COLO668 (cell line): ENCODE data around the gene PICALM.
"Not testable (repeated sequence)": the region's sequence is repeated elsewhere in the genome, so short reads cannot be mapped to it uniquely, and the experiment has no call there.

Experiments
- DNase-seq: peaks from one replicate; lab custom pipeline; 2025; ENCODE audit not compliant: unreplicated experiment; lab: John Stamatoyannopoulos, UW

PICALM gene

GRCh38 chr11:86068951-86069407 lies at the start of gene PICALM:
Gene PICALM (minus strand): TSS chr11:86069084. CDS start chr11:86068780, 304 bp downstream.
- DNase-seq, result peak; percentile 99

- DNase-seq, result no peak
These were observed 49.4 kb upstream of the PICALM start for GRCh38 chr11:86118253-86118652.

- DNase-seq, result no peak
These were observed 48.8 kb upstream of the PICALM start for GRCh38 chr11:86117712-86118063.

- no peak for DNase-seq
These were observed 48.3 kb upstream of the PICALM start for GRCh38 chr11:86117001-86117711.

GRCh38 chr11:86116386-86116726 lies 47.5 kb upstream of the PICALM start:
- DNase-seq, result no peak

GRCh38 chr11:86115542-86116385 lies 46.9 kb upstream of the PICALM start:
- no peak for DNase-seq

GRCh38 chr11:86108890-86109638 lies 40.2 kb upstream of the PICALM start:
- no peak for DNase-seq

GRCh38 chr11:86108191-86108590 lies 39.3 kb upstream of the PICALM start:
- no peak for DNase-seq

GRCh38 chr11:86106916-86107315 lies 38.0 kb upstream of the PICALM start:
- DNase-seq, result no peak

GRCh38 chr11:86106031-86106430 lies 37.1 kb upstream of the PICALM start:
- DNase-seq, result not testable (repeated sequence)

- not testable (repeated sequence) for DNase-seq
These were observed 36.7 kb upstream of the PICALM start for GRCh38 chr11:86105601-86106000.

GRCh38 chr11:86103808-86104207 lies 34.9 kb upstream of the PICALM start:
- DNase-seq, result no peak

- no peak for DNase-seq
These were observed 33.1 kb upstream of the PICALM start for GRCh38 chr11:86101941-86102407.

- no peak for DNase-seq
These were observed 32.6 kb upstream of the PICALM start for GRCh38 chr11:86101493-86101892.

GRCh38 chr11:86099874-86100273 lies 31.0 kb upstream of the PICALM start:
- DNase-seq, result no peak

GRCh38 chr11:86097980-86098379 lies 29.1 kb upstream of the PICALM start:
- DNase-seq, result no peak

GRCh38 chr11:86091566-86091965 lies 22.7 kb upstream of the PICALM start:
- DNase-seq, result no peak

- no peak for DNase-seq
These were observed 22.2 kb upstream of the PICALM start for GRCh38 chr11:86091086-86091485.

- DNase-seq, result no peak
These were observed 20.8 kb upstream of the PICALM start for GRCh38 chr11:86089659-86090058.

GRCh38 chr11:86087688-86088087 lies 18.8 kb upstream of the PICALM start:
- DNase-seq, result not testable (repeated sequence)

GRCh38 chr11:86087256-86087655 lies 18.4 kb upstream of the PICALM start:
- no peak for DNase-seq
